Coronary artery (tissue), 2 donors: ENCODE data around the gene SLC44A5.
"Not testable (repeated sequence)": the region's sequence is repeated elsewhere in the genome, so short reads cannot be mapped to it uniquely, and the experiment has no call there.

Experiments
- DNase-seq: peaks from one replicate; pipeline ENCODE4 v3.0.0-alpha.2; 2017; ENCODE audit warnings: low spot score
- H3K27ac ChIP-seq, 2 donors: fragments of 200-600 bp; sonication (generic); one replicate each; pipeline ENCODE4 v1.5.1; 2016 to 2019
- H3K4me3 ChIP-seq: fragments of 200-600 bp; sonication (generic); 2 replicates; pipeline ENCODE4 v1.5.1; 2016; ENCODE audit warnings: mild to moderate bottlenecking, moderate library complexity
- TF ChIP-seq, protein P1 (sequence below): fragments of 200-600 bp; sonication (generic); IDR thresholded peaks from one replicate; pipeline ENCODE4 v1.5.1; 2019; ENCODE audit warnings: antibody characterized with exemption

The SLC44A5 gene

DNA sequence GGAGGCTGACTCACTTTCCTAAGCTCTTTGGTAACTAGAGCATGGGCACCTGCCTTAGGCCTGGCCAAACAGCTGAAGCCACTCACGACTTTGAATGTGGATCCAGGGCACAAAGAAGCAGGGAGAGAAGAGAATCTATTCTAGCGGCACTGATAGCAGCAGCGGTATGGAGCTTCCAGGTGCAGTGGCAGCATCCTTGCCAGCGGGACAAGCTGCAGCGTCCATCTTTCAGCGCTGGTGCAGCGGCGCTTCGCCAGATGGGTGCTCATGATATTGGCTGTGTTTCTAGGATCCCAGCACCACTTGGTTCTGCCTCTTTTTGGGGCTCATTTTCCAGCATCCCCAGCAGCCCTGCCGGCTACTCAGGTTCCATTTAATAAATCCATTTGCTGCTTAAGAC is 184.2 kb downstream of the SLC44A5 start:
- Histone ChIP-seq H3K27ac (no peak overlapping the region), H3K4me3 (no peak overlapping the region)
- TF ChIP-seq, protein P1, sequence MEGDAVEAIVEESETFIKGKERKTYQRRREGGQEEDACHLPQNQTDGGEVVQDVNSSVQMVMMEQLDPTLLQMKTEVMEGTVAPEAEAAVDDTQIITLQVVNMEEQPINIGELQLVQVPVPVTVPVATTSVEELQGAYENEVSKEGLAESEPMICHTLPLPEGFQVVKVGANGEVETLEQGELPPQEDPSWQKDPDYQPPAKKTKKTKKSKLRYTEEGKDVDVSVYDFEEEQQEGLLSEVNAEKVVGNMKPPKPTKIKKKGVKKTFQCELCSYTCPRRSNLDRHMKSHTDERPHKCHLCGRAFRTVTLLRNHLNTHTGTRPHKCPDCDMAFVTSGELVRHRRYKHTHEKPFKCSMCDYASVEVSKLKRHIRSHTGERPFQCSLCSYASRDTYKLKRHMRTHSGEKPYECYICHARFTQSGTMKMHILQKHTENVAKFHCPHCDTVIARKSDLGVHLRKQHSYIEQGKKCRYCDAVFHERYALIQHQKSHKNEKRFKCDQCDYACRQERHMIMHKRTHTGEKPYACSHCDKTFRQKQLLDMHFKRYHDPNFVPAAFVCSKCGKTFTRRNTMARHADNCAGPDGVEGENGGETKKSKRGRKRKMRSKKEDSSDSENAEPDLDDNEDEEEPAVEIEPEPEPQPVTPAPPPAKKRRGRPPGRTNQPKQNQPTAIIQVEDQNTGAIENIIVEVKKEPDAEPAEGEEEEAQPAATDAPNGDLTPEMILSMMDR = no peak
- DNase-seq = no peak

DNA sequence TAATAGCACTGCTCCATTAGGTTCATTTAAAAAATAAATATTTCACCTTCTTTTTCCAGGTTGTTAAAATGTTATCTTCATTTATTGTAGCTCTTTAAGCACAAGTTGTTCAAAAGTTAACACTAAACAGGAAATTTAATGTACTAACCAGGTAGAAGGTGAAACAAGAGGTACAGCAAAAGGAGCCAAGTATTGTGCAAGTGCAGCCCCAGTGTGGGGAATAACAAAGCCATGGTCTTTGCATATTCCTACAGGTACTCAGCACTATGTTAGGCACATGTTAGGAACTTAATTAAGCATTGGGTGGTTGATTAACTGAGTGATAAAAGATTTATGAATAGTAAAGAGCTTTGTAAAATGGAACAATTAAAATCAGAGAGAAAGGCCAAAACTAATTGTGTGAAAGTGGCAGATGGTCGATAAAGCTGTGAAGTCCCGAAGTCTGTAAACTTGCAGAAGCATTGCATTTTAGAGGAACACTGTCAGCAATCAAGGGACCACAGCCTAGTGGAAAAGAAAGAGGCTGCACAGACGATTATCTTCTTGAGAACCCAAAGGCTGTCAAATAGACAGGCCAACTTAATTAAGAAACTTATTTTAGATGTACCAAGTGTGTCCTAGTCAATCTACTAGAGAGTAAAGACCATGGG is 185.8 kb downstream of the SLC44A5 start:
- TF ChIP-seq, protein P1 = no peak
- H3K27ac ChIP-seq = no peak overlapping the region
- DNase-seq = no peak
- no peak overlapping the region for H3K4me3 ChIP-seq

DNA sequence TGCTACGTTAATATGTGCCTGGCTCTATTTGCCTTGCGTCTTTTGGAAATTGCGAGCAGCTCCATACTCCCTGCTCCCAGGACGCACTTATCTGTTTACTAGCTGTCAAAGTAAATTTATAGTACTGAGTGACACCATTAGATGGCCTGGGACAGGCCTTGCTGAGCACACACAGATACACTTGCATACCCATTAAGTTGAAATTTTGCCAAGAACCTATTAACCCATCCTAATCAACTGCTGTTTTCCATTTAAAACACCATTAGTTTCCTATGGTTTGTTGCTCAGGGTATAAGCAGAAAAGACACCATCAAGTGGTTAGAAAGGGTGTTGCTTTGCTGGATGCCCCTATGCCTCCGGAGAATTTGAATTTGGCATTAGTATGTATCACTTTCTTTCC is 187.3 kb downstream of the SLC44A5 start:
- no peak overlapping the region for H3K4me3 ChIP-seq
- H3K27ac ChIP-seq = no peak overlapping the region
- TF ChIP-seq, protein P1 = no peak
- no peak for DNase-seq

DNA sequence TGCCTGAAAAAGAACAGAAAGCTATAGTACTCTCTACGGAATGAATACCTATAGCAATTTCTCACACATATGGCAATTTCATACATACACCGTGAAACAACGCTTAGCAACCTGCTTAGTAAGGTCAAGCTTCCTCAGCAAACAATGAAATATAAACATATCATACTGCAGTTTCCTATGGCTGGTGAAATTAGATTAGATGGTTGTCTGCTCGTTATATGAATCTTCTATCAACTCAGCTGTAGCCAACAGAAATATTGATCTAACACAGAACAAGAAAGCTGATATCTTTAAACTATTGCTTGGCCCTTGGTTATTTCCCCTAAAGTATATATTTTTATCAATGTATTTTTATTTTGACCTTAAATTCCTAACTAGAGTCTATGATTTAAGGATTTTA is 187.8 kb downstream of the SLC44A5 start:
- TF ChIP-seq, protein P1 = no peak
- DNase-seq = no peak
- Histone ChIP-seq H3K27ac (no peak overlapping the region), H3K4me3 (no peak overlapping the region)

DNA sequence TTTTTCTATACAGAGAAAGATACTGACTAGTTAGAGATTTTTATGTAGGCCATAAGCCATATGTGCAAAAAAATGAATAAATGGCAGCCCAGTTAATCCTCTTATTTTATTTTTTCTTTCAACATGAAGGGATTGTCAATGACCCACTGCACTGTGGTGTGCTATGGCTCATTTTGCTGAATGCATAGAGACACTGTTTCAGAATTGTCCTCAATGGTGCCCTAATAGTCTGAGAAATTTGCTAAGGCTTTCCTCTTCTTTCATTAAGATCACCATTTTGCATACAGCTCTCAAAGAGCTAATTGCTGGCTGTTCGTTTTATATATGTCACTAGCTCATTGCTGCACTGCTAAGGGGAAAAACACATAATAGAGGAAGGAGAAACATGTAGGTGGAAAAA is 189.5 kb downstream of the SLC44A5 start:
- DNase-seq = no peak
- H3K4me3 ChIP-seq = no peak overlapping the region
- no peak overlapping the region for H3K27ac ChIP-seq
- TF ChIP-seq, protein P1 = no peak

DNA sequence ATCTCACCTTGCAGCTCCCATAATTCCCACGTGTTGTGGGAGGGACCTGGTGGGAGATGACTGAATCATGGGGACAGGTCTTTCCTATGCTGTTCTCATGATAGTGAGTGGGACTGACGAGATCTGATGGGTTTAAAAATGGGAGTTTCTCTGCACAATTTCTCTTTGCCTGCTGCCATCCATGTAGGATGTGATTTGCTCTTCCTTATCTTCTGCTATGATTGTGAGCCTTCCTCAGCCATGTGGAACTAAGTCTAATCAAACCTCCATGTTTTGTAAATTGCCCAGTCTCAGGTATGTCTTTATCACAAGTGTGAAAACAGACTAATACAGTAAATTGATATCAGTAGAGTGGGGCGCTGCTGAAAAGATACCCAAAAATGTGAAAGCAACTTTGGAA is 195.7 kb downstream of the SLC44A5 start:
- no peak for DNase-seq
- no peak overlapping the region for H3K27ac ChIP-seq
- no peak overlapping the region for H3K4me3 ChIP-seq
- TF ChIP-seq, protein P1 = no peak

DNA sequence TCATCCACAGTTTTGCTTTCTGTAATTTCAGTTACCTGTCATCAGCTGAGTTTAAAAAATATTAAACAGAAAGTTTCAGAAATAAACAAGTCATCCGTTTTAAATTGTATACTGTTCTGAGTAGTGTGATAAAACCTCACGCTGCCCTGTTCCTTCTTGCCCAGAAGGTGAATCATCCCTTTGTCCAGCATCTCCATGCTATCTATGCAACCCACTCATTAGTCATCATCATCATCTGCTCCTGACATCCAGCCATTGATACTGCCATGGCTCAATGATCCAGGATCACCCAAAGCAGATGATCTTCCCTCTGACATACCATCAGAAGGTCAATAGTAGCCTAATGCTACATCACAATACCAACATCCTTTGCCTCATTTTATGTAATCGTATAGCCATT is 198.3 kb downstream of the SLC44A5 start:
- Histone ChIP-seq H3K27ac (no peak overlapping the region), H3K4me3 (no peak overlapping the region)
- DNase-seq = no peak
- TF ChIP-seq, protein P1 = no peak

DNA sequence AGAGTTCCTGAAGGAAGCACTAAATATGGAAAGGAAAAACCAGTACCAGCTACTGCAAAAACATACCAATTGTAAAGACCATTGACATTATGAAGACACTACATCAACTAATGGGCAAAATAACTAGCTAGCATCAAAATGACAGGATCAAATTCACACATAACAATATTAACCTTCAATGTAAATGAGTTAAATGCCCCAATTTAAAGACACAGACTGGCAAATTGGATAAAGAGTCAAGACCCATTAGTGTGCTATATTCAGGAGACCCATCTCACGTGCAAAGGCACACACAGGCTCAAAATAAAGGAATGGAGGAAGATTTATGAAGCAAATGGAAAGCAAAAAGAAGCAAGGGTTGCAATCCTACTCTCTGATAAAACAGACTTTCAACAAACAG is 206.2 kb downstream of the SLC44A5 start:
- not testable (repeated sequence) for H3K27ac ChIP-seq, H3K4me3 ChIP-seq, DNase-seq

DNA sequence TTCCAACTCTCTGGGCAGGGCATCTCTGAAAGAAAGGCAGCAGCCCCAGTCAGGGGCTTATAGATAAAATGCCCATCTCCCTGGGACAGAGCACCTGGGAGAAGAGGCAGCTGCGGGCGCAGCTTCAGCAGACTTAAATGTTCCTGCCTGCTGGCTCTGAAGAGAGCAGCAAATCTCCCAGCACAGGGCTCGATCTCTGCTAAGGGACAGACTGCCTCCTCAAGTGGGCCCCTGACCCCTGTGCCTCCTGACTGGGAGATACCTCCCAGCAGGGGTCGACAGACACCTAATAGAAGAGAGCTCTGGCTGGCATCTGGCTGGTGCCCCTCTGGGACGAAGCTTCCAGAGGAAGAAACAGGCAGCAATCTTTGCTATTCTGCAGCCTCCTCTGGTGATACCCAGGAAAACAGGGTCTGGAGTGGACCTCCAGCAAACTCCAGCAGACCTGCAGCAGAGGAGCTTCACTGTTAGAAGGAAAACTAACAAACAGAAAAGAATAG is 207.7 kb downstream of the SLC44A5 start:
- H3K27ac ChIP-seq, H3K4me3 ChIP-seq, DNase-seq: not testable (repeated sequence)
